Measurements from ENCODE around the gene FRG2B.
"Not testable (repeated sequence)": the region's sequence is repeated elsewhere in the genome, so short reads cannot be mapped to it uniquely, and the experiment has no call there.

FRG2B gene

GRCh38 chr10:133626695-133627094, at the start of gene FRG2B:
Gene FRG2B, minus strand, starts transcription at chr10:133626795. Its CDS starts 53 bp downstream, at chr10:133626742.
- H3K4me3 ChIP-seq; H3K4me1 ChIP-seq; H3K27me3 ChIP-seq (ENCODE audit: low read depth); H3K9me3 ChIP-seq; DNase-seq (ENCODE audit: low spot score in 2 of 2); in situ Hi-C loops (cut with MboI; ENCODE audit: low sequenced_read_pairs); H3K36me3 ChIP-seq (replicated peaks): not testable (repeated sequence)

- DNase-seq (ENCODE audit: low spot score in 2 of 2); H3K4me3 ChIP-seq; H3K27me3 ChIP-seq (ENCODE audit: low read depth); H3K36me3 ChIP-seq (replicated peaks); H3K9me3 ChIP-seq; H3K4me1 ChIP-seq; in situ Hi-C loops (cut with MboI; ENCODE audit: low sequenced_read_pairs): not testable (repeated sequence)
Measured at GRCh38 chr10:133667446-133667845, 40.9 kb upstream of the FRG2B start.

GRCh38 chr10:133663544-133664160, 37.1 kb upstream of the FRG2B start:
- H3K36me3 ChIP-seq (replicated peaks); DNase-seq (ENCODE audit: low spot score in 2 of 2); H3K4me3 ChIP-seq; H3K9me3 ChIP-seq; H3K4me1 ChIP-seq; H3K27me3 ChIP-seq (ENCODE audit: low read depth); in situ Hi-C loops (cut with MboI; ENCODE audit: low sequenced_read_pairs): not testable (repeated sequence)

- H3K4me3 ChIP-seq; H3K4me1 ChIP-seq; in situ Hi-C loops (cut with MboI; ENCODE audit: low sequenced_read_pairs); H3K27me3 ChIP-seq (ENCODE audit: low read depth); H3K9me3 ChIP-seq; H3K36me3 ChIP-seq (replicated peaks); DNase-seq (ENCODE audit: low spot score in 2 of 2): not testable (repeated sequence)
Measured at GRCh38 chr10:133661122-133661521, 34.5 kb upstream of the FRG2B start.

GRCh38 chr10:133660516-133660915, 33.9 kb upstream of the FRG2B start:
- H3K27me3 ChIP-seq (ENCODE audit: low read depth); in situ Hi-C loops (cut with MboI; ENCODE audit: low sequenced_read_pairs); H3K4me1 ChIP-seq; H3K9me3 ChIP-seq; H3K4me3 ChIP-seq; DNase-seq (ENCODE audit: low spot score in 2 of 2); H3K36me3 ChIP-seq (replicated peaks): not testable (repeated sequence)

GRCh38 chr10:133657276-133657675, 30.7 kb upstream of the FRG2B start:
- H3K36me3 ChIP-seq (replicated peaks); H3K27me3 ChIP-seq (ENCODE audit: low read depth); in situ Hi-C loops (cut with MboI; ENCODE audit: low sequenced_read_pairs); H3K4me3 ChIP-seq; H3K9me3 ChIP-seq; DNase-seq (ENCODE audit: low spot score in 2 of 2); H3K4me1 ChIP-seq: not testable (repeated sequence)

GRCh38 chr10:133648872-133649455, 22.4 kb upstream of the FRG2B start:
- H3K27me3 ChIP-seq (ENCODE audit: low read depth); H3K36me3 ChIP-seq (replicated peaks); in situ Hi-C loops (cut with MboI; ENCODE audit: low sequenced_read_pairs); H3K4me1 ChIP-seq; H3K4me3 ChIP-seq; H3K9me3 ChIP-seq: not testable (repeated sequence)
- DNase-seq (ENCODE audit: low spot score in 2 of 2) = peak in 1 of 2 experiments; percentile 77

- H3K9me3 ChIP-seq; H3K4me3 ChIP-seq; H3K27me3 ChIP-seq (ENCODE audit: low read depth); H3K4me1 ChIP-seq; H3K36me3 ChIP-seq (replicated peaks); in situ Hi-C loops (cut with MboI; ENCODE audit: low sequenced_read_pairs): not testable (repeated sequence)
- DNase-seq (ENCODE audit: low spot score in 2 of 2) = peak in 1 of 2 experiments; percentile 13
Measured at GRCh38 chr10:133647075-133647748, 20.6 kb upstream of the FRG2B start.

- H3K36me3 ChIP-seq (replicated peaks); H3K4me1 ChIP-seq; H3K9me3 ChIP-seq; in situ Hi-C loops (cut with MboI; ENCODE audit: low sequenced_read_pairs); DNase-seq (ENCODE audit: low spot score in 2 of 2); H3K27me3 ChIP-seq (ENCODE audit: low read depth): not testable (repeated sequence)
- peak overlapping the region; percentile 33 for H3K4me3 ChIP-seq
Measured at GRCh38 chr10:133637846-133638235, 11.2 kb upstream of the FRG2B start.

- DNase-seq (ENCODE audit: low spot score in 2 of 2) = peak in 1 of 2 experiments; percentile 41
- H3K36me3 ChIP-seq (replicated peaks); H3K4me1 ChIP-seq; H3K27me3 ChIP-seq (ENCODE audit: low read depth); H3K9me3 ChIP-seq; in situ Hi-C loops (cut with MboI; ENCODE audit: low sequenced_read_pairs): not testable (repeated sequence)
- H3K4me3 ChIP-seq = peak overlapping the region; percentile 33
Measured at GRCh38 chr10:133637202-133637845, 10.7 kb upstream of the FRG2B start.

- DNase-seq (ENCODE audit: low spot score in 2 of 2); H3K27me3 ChIP-seq (ENCODE audit: low read depth); H3K9me3 ChIP-seq; H3K4me1 ChIP-seq; H3K4me3 ChIP-seq; in situ Hi-C loops (cut with MboI; ENCODE audit: low sequenced_read_pairs); H3K36me3 ChIP-seq (replicated peaks): not testable (repeated sequence)
Measured at GRCh38 chr10:133630723-133631249, 4.2 kb upstream of the FRG2B start.

GRCh38 chr10:133622544-133622943, 4.1 kb downstream of the FRG2B start:
- DNase-seq (ENCODE audit: low spot score in 2 of 2); in situ Hi-C loops (cut with MboI; ENCODE audit: low sequenced_read_pairs); H3K36me3 ChIP-seq (replicated peaks); H3K27me3 ChIP-seq (ENCODE audit: low read depth); H3K9me3 ChIP-seq; H3K4me3 ChIP-seq; H3K4me1 ChIP-seq: not testable (repeated sequence)

GRCh38 chr10:133618851-133619250, 7.7 kb downstream of the FRG2B start:
- Histone ChIP-seq H3K27me3 (ENCODE audit: low read depth) (no peaks in the 10 kb centered on the region), H3K9me3 (no peaks in the 10 kb centered on the region), H3K36me3 (replicated peaks) (no peaks in the 10 kb centered on the region), H3K4me3 (no peak overlapping the region), H3K4me1 (no peaks in the 10 kb centered on the region)
- in situ Hi-C loops (cut with MboI; ENCODE audit: low sequenced_read_pairs) = no loop called here
- DNase-seq (ENCODE audit: low spot score in 2 of 2) = no peak

GRCh38 chr10:133617196-133617595, 9.4 kb downstream of the FRG2B start:
- Histone ChIP-seq H3K27me3 (ENCODE audit: low read depth) (no peaks in the 10 kb centered on the region), H3K36me3 (replicated peaks) (no peaks in the 10 kb centered on the region), H3K4me3 (no peak overlapping the region), H3K9me3 (no peaks in the 10 kb centered on the region), H3K4me1 (no peaks in the 10 kb centered on the region)
- in situ Hi-C loops (cut with MboI; ENCODE audit: low sequenced_read_pairs) = no loop called here
- no peak for DNase-seq (ENCODE audit: low spot score in 2 of 2)
